ENCODE results near the gene LATS2.

LATS2 gene

GRCh38 chr13:21061029-21061763 lies at the start of gene LATS2:
Gene LATS2 (minus strand): TSS chr13:21061586. CDS start chr13:21046026, 15,560 bp downstream.
- DNase-seq: peak; percentile 69

- no peak for DNase-seq
Observed at GRCh38 chr13:21109168-21109567, 47.8 kb upstream of the LATS2 start.

GRCh38 chr13:21106089-21106488 lies 44.7 kb upstream of the LATS2 start:
- DNase-seq: no peak

GRCh38 chr13:21104199-21105019 lies 43.0 kb upstream of the LATS2 start:
- DNase-seq: no peak

- no peak for DNase-seq
Observed at GRCh38 chr13:21101865-21102576, 40.6 kb upstream of the LATS2 start.

- DNase-seq: no peak
Observed at GRCh38 chr13:21100994-21101757, 39.8 kb upstream of the LATS2 start.

- no peak for DNase-seq
Observed at GRCh38 chr13:21100211-21100610, 38.8 kb upstream of the LATS2 start.

GRCh38 chr13:21095311-21095710 lies 33.9 kb upstream of the LATS2 start:
- DNase-seq: no peak

GRCh38 chr13:21089830-21090229 lies 28.4 kb upstream of the LATS2 start:
- DNase-seq: no peak

- no peak for DNase-seq
Observed at GRCh38 chr13:21088534-21088933, 27.1 kb upstream of the LATS2 start.

- DNase-seq: no peak
Observed at GRCh38 chr13:21086929-21087328, 25.5 kb upstream of the LATS2 start.

GRCh38 chr13:21081926-21082325 lies 20.5 kb upstream of the LATS2 start:
- DNase-seq: no peak

GRCh38 chr13:21080593-21080891 lies 19.2 kb upstream of the LATS2 start:
- DNase-seq: no peak

- DNase-seq: no peak
Observed at GRCh38 chr13:21079761-21080592, 18.6 kb upstream of the LATS2 start.

- DNase-seq: no peak
Observed at GRCh38 chr13:21079221-21079620, 17.8 kb upstream of the LATS2 start.

- DNase-seq: no peak
Observed at GRCh38 chr13:21078501-21078900, 17.1 kb upstream of the LATS2 start.

GRCh38 chr13:21077788-21078353 lies 16.5 kb upstream of the LATS2 start:
- no peak for DNase-seq

- DNase-seq: no peak
Observed at GRCh38 chr13:21077076-21077787, 15.8 kb upstream of the LATS2 start.

GRCh38 chr13:21076253-21076652 lies 14.9 kb upstream of the LATS2 start:
- no peak for DNase-seq

- DNase-seq: peak; percentile 39
Observed at GRCh38 chr13:21075379-21076249, 14.2 kb upstream of the LATS2 start.
